NCI-H1694 (cell line): ENCODE results near the gene TRMT61A.
A peak's percentile ranks its signal among the peaks of the same experiment; 100 is the strongest.
"Not testable (repeated sequence)": the region's sequence is repeated elsewhere in the genome, so short reads cannot be mapped to it uniquely, and the experiment has no call there.

Experiments
- DNase-seq: peaks from one replicate; lab custom pipeline; 2025; lab: John Stamatoyannopoulos, UW

Gene TRMT61A

DNA sequence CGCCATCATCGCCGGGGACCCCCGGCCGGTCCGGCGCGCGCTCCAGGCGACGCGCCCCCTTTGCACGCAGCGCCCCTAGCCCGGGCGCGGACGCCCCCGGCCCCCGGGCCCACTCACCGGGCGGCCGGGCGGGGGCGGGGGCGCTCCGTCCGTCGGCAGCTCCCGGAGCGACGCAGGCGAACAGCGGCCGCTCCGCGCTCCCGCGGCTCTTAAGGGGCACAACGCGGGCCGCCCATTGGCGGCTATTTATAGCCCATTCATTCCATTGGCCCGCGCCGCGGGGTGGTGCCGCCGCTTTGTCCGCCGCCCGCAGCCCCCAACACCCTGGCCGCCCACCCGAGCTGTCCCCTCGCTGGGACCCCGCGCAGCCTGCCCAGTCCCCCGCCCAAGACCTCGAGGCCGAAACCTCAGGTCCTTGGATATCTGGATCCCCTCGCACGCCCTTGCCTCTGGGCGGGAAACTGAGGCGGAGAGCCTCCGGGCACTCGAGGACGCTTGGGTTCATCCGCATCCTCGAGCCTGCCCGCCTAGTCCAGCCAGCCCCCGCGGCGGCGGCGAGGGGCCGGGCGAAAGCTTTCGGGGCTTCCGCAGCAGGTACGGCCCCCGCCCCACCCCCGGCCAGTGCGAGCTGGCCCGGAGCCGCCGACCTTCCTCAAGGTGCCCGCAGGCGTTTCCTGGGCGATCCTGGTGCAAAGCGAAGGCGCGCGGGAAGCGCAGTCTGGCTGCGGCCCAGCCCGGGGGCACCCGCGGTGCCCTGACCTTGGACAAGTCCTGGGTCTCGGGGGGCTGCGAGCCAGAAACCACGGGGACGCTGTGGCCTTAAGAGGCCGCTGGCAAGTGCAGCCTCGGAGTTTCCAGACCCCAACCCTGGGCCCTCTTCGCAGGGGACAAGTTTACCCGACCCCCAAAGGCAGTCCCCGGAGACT is 6.1 kb upstream of the TRMT61A start, which contains the start of gene CKB:
TSS of gene CKB (minus strand) at position 182 of the 926 bp plus-strand sequence. CDS start 337 bp downstream, outside the sequence.
- DNase-seq: peak; percentile 93

DNA sequence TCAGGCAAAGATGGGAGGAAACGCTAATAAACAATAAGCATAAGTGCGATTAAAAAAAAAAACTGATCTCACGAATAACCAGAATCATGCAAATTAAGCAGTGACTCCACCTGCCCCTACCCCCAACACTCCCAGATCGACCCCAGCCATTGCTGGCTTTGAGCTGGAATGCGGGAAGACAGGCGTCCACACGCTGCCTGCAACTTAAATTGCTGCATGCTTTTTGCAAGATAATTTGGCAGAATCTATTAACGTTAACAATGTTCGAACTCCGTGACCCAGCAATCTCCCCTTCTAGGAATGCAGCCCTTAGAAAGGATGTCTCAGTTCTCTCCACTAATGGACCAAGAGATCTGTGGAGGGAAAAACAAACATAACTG is 5.4 kb upstream of the TRMT61A start:
- DNase-seq: no peak

- no peak for DNase-seq
Measured at GRCh38 chr14:103524002-103524935, 4.7 kb upstream of the TRMT61A start.

DNA sequence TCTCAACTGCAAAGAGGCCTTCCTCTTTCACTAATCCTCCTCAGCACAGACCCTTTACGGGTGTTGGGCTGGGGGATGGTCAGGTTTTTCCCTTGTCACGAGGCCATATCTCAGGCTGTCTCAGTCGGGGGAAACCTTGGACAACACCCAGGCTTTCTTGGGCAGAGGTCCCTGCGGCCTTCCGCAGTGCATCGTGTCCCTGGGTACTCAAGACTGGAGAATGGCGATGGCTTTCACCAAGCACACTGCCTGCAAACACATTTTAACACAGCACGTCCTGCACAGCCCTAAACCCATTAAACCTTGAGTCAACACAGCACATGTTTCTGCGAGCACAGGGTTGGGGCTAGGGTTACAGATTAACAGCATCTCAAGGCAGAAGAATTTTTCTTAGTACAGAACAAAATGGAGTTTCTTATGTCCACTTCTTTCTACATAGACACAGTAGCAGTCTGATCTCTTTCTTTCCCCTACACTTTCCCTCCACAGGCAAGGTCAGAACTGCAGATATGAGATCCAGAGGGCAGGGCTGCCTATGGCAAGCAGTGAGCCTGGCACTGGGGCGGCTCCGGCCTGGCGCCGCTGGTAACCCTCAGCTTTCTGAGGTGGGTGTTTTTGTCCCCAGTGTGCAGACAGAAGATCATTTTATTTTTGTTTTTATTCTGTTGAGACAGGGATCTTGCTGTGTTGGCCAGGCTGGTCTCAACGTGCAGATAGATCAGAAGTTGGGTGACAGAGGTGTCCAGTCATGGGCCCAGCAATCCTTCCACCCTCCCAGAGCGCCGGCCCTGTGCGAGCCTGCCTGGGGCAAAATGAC is 3.4 kb upstream of the TRMT61A start:
- not testable (repeated sequence) for DNase-seq

DNA sequence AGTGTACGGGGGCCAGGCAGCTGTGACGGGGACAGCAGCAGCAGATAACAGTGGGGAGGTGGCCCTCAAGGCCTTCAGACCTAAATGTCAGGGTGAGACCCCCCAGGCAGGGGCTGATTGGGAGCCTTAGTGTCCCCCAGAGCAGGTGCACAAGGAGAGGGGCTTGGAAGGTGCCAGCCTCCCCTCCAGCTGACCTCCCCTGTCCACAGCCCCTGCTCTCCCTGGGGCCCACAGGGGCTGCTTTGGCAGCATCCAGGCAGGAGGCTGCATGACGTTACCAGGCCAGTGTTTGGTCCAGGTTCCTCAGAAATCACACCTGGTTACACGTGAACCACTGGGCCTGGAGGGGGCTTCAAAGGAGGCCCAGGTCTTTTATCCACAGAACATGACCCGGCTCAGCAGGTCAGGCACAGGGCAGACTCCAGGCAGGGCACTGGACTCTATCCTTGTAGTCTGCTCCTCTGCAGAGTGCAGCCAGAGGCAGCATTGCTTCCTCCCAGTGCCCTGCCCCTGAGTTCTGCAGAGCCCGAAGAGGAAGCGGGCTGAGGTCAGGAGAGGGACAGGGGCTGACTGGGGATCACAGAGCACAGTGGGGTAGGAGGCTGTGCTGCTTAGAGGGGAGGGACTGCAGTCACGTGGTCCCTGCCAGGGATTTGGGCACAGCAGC is 2.6 kb upstream of the TRMT61A start:
- DNase-seq: no peak

- no peak for DNase-seq
Measured at GRCh38 chr14:103526914-103527248, 2.1 kb upstream of the TRMT61A start.

GRCh38 chr14:103527408-103528145 is 1.4 kb upstream of the TRMT61A start:
- no peak for DNase-seq

- no peak for DNase-seq
Measured at GRCh38 chr14:103528146-103528586, 830 bp upstream of the TRMT61A start.

DNA sequence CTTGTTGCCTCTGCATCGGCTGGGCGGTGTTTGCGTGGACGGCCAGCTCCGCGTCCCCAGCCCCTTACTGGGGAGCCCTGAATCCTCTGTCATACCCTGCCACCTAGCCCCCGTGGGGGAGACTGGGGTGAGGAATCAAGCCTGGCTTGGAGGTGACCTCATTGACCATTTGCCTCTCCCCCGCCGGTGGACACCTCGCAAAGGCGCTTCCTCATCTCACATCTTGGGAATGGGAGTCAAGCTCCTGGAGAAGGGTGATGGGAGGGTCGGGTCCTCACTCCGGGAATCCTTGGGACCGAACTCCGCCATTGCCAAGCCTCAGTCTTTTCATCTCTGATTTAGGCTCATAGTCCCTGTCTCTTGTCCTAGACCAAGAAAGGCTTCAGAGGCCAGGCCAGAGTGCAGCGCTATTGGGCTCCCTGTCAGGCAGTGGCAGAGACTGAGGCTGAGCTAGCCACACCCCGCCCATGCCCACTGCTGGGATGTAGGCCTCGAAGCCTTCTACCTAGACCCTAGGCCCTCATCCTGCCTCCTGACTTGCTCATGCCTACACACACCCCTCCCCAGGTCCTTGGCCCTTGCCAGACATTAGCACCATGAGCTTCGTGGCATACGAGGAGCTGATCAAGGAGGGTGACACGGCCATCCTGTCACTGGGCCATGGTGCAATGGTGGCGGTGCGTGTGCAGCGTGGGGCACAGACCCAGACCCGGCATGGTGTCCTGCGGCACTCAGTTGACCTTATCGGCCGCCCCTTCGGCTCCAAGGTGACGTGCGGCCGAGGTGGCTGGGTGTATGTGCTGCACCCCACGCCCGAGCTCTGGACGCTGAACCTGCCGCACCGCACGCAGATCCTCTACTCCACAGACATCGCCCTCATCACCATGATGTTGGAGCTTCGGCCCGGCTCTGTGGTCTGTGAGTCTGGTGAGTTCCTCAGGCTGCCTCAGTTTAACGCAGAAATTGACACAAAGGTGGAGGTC is 678 bp downstream of the TRMT61A start:
- no peak for DNase-seq

- no peak for DNase-seq
Measured at GRCh38 chr14:103530390-103530789, 1.4 kb downstream of the TRMT61A start.

- DNase-seq: no peak
Measured at GRCh38 chr14:103530831-103531230, 1.8 kb downstream of the TRMT61A start.

DNA sequence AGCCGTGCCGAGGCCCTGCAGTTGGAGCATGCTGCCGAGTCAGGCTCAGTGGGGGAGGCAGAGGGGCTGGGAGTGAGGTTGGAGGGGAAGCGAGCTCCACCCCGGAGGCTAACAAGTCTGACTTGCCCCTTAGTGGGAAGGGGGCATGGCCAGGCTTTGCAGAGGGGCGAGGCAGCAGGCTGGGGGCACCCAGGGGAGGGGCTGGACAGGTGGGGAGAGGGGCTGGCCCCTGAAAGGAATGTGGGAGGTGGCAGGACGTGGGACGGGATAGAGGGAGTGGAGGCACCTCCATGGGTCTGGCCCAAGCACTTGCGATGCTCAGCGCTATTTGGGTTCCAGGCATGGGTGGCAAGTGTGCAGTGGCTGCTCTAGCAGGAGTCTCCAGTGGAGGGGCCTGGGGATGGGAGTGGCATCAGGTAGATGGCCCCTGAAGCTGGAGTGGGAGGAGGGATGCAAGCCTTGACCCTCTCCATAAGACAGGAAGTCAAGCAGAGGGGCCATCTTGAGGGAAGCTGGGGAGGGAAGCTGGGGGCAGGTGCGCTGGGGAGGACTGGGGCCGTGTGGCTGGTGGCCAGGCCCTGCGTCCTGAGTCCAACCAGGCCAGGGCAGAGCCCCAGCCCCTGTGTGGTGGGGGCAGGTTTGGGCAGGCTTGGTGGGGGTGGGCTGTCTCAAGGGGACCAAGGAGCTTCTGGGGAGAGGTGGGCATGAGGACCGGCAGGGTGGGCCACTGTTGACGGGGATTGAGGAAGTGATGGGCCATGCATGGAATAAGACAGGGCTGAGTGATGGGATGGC is 2.6 kb downstream of the TRMT61A start:
- DNase-seq: no peak

DNA sequence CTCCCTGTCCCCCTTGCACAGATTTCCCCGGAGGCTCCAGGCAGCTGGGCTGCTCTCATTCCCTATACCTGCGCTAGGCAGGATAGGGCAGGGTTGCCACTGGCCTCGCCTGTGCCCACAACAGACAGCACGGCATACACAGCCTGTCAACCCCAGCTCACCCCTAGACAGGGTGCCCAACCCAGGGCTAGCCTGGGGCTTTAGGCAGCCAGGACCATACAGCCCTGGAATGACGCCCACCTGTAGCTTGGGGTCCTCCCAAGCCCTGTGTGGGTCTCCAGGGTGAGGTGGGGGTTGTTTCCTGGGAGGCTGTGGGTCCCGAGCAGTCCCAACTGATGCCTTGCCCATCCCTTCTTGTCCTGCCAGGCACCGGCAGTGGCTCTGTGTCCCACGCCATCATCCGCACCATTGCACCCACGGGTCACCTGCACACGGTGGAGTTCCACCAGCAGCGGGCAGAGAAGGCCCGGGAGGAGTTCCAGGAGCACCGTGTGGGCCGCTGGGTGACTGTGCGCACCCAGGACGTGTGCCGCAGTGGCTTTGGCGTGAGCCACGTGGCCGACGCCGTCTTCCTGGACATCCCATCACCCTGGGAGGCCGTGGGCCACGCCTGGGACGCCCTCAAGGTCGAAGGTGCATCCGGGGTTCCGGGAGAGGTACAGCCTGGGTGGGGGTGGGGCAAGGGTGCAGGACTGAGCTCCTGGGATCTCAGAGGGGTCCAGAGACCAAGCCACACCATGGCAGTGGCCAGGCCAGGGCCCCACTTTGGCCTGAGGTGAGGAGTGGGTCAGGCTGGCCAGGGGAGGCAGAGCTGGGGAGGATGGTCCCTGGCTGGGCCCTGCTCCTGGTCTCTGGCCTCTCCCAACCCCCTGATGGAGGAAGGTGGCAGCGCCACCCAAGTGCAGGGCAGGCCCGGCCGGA is 3.5 kb downstream of the TRMT61A start:
- no peak for DNase-seq

DNA sequence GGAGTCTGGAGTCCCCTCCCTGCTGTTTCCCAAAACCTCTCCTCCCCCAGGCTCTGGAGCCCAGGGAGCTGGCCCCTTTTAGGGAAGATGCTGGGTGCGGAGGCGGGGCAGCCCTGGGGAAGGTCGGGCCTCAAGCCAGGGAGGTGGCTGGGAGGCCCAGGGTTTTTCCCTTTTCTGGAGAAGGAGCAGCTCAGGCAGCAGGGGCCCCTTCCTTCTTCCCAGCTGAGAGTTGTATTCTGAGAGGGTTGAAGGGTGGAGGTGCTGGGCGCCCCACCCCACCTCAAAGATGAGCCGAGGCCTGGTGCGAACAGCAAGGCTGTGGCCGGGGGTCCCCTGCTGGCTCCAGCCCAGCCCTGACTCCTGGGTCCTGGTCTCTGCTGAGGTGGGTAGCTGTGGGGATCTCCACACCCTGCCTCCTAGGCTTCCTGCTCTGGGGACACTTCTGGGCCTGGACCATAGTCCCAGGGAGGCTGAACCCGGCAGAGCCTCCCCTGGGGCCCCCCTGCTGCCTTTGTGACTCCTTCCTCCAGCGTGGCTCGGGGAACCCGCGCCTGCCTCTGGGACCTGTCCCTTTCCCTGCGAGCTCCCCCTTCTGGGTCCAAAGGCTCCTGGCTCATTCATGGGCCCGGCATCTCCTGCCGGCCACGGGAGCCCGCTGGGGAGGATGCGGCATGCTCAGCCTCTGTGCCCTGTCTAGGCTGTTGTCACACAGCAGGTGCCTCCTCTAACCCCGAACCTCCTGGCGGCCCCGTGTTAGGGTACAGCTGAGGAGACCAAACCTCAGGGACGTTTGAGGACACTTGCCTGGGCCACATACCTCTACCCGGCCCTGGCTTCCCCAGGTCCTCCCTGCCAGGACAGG is 4.4 kb downstream of the TRMT61A start:
- no peak for DNase-seq

DNA sequence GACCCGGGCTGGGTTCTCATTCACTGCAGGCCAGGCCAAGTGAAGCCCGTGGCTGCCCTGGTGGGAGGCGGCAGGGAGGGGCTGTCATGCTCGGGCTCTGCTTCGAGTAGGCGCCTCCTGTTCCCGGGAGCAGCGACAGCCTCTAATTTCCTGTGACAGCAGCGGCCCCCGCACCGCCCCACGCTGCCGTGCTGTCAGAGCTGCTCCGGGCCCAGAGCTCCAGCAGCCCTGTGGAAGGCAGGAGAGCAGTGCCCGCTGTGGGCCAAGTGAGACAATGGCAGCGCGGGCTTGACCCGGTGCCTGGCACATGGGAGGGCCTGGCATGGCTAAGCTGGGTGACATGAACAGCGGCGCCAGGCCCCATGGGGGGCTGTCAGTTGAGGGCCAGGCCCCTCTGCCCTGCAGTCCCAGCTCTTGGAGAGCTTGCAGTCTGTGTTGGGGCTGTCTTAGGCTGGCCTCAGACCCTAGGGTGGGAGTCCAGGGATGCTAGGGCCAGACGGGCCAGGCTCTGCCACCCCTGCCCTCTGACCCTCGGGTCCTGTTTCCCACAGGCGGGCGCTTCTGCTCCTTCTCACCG is 5.1 kb downstream of the TRMT61A start:
- DNase-seq: no peak

- DNase-seq: no peak
Measured at GRCh38 chr14:103534576-103535061, 5.6 kb downstream of the TRMT61A start.
